ENCODE results near the gene PDE4A. TPM values are rescaled to one million over a fixed set of nuclear protein-coding genes. Genes with fewer than 3 reads are reported as not detected.

The PDE4A gene
- total and polyA plus RNA-seq, 2 of the 8 experiments (the other 6 are each of a cell fraction or from before 2014, with no cell fraction given), result 2.0 to 4.4 TPM

GRCh38 chr19:10486551-10486950 lies 66.2 kb downstream of the PDE4A start:
- Histone ChIP-seq H2AFZ (ENCODE audit: low read length) (no peak overlapping the region), H3K56ac (replicated peaks; ENCODE audit: insufficient read length, low read depth, low read length) (no peak overlapping the region), H4K91ac (replicated peaks; ENCODE audit: insufficient read length, low read length) (no peak overlapping the region), H2BK5ac (ENCODE audit: low read depth, low read length) (no peak overlapping the region), H3K79me2 (ENCODE audit: control insufficient read depth in 1 of 2, insufficient read depth in 2 of 2, low read length in 2 of 2) (peaks cover 0 to 15% of the 10 kb centered on the region in 2 experiments; a peak in 2 of 4 replicates), H2BK20ac (ENCODE audit: low read length) (no peak overlapping the region), H3K27ac (ENCODE audit: low read depth, low read length) (no peak overlapping the region), H3K4me2 (ENCODE audit: insufficient read depth in 1 of 2, low read depth in 2 of 2, low read length in 2 of 2) (no peak overlapping the region), H4K5ac (ENCODE audit: insufficient read length, low read depth, low read length) (no peak overlapping the region), H3K23ac (ENCODE audit: insufficient read length) (no peak overlapping the region), H3K79me1 (ENCODE audit: low read depth, low read length) (peaks cover 3% of the 10 kb centered on the region), H3K27me3 (replicated peaks in 1 of 4; ENCODE audit: control insufficient read depth in 3 of 4, extremely low read depth in 1 of 4, insufficient read depth in 3 of 4, low read length in 3 of 4) (no peaks in the 10 kb centered on the region), H3K4me3 (ENCODE audit: extremely low read depth in 1 of 4, insufficient read depth in 2 of 4, low read depth in 3 of 4, low read length in 4 of 4) (no peak overlapping the region), H4K20me1 (replicated peaks in 1 of 2; ENCODE audit: control insufficient read depth in 1 of 2, insufficient read depth in 2 of 2, low read length in 2 of 2) (peaks cover 0 to 12% of the 10 kb centered on the region in 2 experiments), H3K23me2 (ENCODE audit: low read depth, low read length) (no peaks in the 10 kb centered on the region), H2BK120ac (replicated peaks; ENCODE audit: low read depth, low read length) (no peak overlapping the region), H3K14ac (ENCODE audit: insufficient read length) (no peak overlapping the region), H3K4me1 (replicated peaks in 1 of 4; ENCODE audit: control insufficient read depth in 3 of 4, insufficient read depth in 4 of 4, low read length in 3 of 4) (no peaks in the 10 kb centered on the region), H4K8ac (ENCODE audit: extremely low read depth, insufficient read depth, low read length) (no peak overlapping the region), H3K9ac (replicated peaks in 1 of 4; ENCODE audit: extremely low read depth in 1 of 4, low read depth in 3 of 4, low read length in 3 of 4) (no peak overlapping the region; a peak in 1 of 7 replicates), H3K9me3 (ENCODE audit: insufficient read depth in 2 of 2, low read depth in 1 of 2, low read length in 1 of 2) (no peaks in the 10 kb centered on the region), H2BK15ac (ENCODE audit: low read length) (no peak overlapping the region), H3K36me3 (ENCODE audit: control insufficient read depth in 2 of 4, insufficient read depth in 4 of 4, low read length in 3 of 4) (peaks cover 11 to 50% (median 35%) of the 10 kb centered on the region in 4 experiments), H2AK5ac (ENCODE audit: low read depth, low read length) (no peak overlapping the region), H3K4ac (replicated peaks; ENCODE audit: insufficient read length, low read depth, low read length) (no peak overlapping the region), H2BK12ac (ENCODE audit: low read depth, low read length) (no peak overlapping the region), H3K18ac (ENCODE audit: extremely low read depth, low read length) (no peak overlapping the region)
- CTCF ChIA-PET (ENCODE audit: partially characterized antibody), result interaction anchor here (1.0 to 6.3 kb wide), 3 partner anchors 10 to 87 kb away, joined by 4 to 78 read pairs (median 12); no protein-coding TSS in a partner anchor
- DNase-seq (ENCODE audit: low read depth in 1 of 2, low spot score in 2 of 2) (no peak), FAIRE-seq (no peak)
- TF ChIP-seq SP1 (IDR thresholded peaks at IDR 0.05; ENCODE audit: low read depth, low read length), result no peak
- no peak for TF ChIP-seq E2F6 (IDR thresholded peaks at IDR 0.05)
- TF ChIP-seq SRF (IDR thresholded peaks at IDR 0.05; ENCODE audit: low read depth, low read length), result no peak
- TF ChIP-seq KDM4A (IDR thresholded peaks at IDR 0.05; ENCODE audit: low read depth, low read length, severe bottlenecking), result no peak
- TF ChIP-seq SP4 (IDR thresholded peaks at IDR 0.05; ENCODE audit: low read length), result no peak
- TF ChIP-seq CREB1 (IDR thresholded peaks at IDR 0.05), result no peak
- TF ChIP-seq PHF8 (conservative IDR thresholded peaks at IDR 0.05; ENCODE audit: low read depth, low read length), result no peak
- WGBS, 2 experiments (ENCODE audit: extremely low coverage in 1 of 2, insufficient coverage in 1 of 2, insufficient read length in 1 of 2, insufficient replicate concordance in 2 of 2, low coverage in 1 of 2, low lambda C conversion rate in 2 of 2, missing lambda C conversion rate in 1 of 2), result 95% methylated on average over 13 of the region's 13 CpGs; no CpG with 5 or more reads in 1 of the 2 experiments
- POLR2A ChIA-PET (ENCODE audit: partially characterized antibody), result interaction anchor here (1.3 kb wide), 1 partner anchor 69 kb away, joined by 3 read pairs; no protein-coding TSS in a partner anchor

Data from H1 (cell line).